GM21576 (cell line): Measurements from ENCODE around the gene HPD.
"Not testable (repeated sequence)": the region's sequence is repeated elsewhere in the genome, so short reads cannot be mapped to it uniquely, and the experiment has no call there.

Experiments
- ATAC-seq: cut with Tn5 transposase; IDR thresholded peaks from one replicate; pipeline ENCODE4 v1.9.1; 2021; ENCODE audit warnings: mild to moderate bottlenecking, moderate library complexity; ENCODE audit not compliant: unreplicated experiment

Gene HPD

GRCh38 chr12:121800694-121801594, 57.7 kb downstream of the HPD start:
- ATAC-seq: no peak

DNA sequence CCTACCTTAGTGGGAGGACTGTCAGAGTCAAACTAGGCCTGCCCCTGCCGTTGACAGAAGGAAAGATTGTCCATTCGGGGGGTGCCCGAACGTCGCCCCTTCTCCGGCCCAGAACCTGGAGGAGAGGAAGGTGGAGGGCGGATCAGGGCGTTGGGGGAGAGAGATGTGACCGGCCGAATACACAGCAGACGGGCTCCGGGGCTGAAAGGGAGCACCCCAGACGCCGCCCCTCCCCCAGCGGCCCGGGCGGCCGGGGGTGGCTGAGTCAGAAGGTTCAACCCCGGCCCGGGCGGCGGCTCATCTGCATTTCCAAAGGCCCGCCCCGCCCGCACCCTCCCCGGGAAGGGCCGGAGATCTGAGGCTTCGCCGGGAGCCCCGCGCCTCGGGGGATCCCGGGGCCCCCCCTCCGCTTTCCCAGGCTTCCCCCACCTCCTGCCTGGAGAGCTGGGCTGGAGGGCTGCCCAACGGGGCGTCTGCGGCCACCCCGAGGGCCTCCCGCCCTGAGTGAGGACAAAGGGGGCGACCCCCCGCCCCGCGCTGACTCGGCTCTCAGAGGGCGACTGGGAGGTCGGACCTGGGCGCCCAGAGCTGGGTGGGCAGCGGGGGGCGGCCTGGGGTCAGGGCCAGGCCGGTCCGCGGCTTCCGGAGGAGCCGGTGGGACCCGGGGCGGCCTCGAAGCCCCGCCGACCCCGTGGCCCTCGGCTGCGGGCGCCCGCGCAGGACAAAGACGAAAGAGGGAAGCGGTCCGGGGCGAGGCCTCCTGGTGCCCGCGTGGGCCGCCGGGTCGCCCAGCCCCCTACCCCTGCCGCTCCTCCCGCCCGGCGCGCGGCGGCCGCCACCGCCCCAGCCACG, 58.6 kb downstream of the HPD start:
- no peak for ATAC-seq

DNA sequence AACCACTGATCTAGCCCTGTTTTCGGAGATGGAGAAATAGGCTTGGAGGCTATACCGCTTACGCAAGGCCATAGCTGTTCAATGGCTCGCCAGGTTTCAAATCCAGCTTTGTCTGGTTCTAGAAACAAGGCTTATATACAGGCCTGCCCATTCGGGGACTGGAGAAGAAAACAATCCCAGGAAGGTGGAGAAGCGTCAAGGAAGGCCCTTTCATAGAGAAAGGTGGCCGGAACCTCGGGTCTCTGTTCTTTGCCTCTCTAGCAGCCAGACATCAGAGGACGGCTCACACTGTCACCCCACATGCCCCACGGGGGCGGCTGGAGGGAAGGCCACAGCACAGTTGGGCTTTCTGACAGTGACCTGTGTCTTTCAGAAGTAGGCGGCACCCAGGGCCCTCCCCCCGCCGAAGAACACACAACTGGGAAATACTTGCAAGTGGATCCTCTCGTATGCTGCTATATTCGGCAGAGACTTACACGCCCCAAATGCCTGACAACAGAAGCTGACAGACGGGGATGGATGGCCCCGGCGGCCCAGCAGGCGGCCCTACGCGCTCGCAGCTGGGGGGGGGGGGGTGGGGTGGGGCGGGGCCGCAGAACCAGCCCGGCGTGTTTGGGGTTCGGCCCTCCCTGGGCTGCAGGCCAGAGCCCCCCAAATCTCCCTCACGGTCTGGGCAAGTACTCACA, 59.4 kb downstream of the HPD start:
- no peak for ATAC-seq

DNA sequence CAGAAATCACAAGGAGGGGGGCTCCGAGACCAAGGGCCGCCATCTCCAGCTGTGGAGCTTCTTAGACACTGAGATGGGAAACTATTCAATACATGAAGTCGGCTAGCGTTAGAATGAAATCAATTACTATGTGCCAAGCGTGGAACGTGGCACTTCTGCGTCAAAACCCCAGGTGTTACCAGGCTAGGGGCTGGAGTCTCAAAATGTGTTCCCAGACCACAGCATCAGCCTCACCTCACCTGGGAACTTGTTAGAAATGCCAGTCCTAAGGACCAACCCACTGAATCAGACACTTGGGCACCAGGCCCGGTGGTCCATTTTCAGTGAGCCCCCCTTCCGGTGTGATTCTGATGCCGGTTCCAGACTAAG, 59.9 kb downstream of the HPD start:
- no peak for ATAC-seq

GRCh38 chr12:121797937-121798786, 60.5 kb downstream of the HPD start:
- no peak for ATAC-seq

- no peak for ATAC-seq
Observed at GRCh38 chr12:121796855-121797751, 61.6 kb downstream of the HPD start.

DNA sequence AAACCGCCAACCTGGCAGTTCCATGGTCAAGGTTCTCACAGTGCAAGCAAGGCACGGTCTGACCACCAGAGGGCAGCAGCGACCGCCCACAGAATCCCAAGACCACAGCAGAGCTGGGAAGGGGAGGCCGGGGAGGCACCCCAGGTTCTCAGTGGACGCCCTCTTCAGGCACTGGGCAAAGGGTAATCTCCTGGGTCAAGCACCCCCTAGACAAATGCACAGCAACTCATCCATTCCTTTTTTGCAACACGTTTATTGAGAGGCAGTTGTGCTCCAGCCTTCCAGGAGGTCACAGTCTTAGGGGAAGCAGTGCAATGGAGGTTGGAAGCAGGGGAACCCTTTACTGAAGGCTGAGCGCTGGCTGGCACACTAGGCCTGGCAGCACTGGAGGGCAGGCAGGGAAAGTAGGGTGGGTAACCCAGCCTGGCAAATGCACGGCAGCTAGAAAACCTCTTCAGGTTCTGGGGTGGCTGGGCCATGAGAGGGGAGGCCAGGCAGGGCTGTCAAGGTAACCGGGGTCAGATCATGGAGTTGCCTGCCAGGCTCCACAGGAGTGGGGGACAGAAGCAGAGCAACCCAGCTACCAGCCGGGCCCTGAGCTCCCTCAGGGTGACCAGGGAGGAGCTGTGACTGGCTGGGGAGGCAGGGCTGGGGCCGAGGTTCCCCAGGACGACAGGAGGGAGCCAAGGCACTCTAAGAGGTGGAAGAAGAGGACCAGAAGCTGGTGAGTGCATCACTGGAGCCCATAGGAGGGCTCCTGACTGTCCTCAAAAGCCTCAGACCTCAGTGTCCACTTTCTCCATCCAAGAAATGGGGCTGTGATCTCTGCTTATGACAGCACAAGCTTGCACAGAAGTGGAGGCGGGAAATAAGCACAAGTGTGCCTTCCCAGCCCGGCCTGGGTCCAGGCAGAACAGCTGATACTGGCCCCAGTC, 63.4 kb downstream of the HPD start:
- ATAC-seq: peak; percentile 24

GRCh38 chr12:121794534-121795033, 64.1 kb downstream of the HPD start:
- peak; percentile 1 for ATAC-seq

DNA sequence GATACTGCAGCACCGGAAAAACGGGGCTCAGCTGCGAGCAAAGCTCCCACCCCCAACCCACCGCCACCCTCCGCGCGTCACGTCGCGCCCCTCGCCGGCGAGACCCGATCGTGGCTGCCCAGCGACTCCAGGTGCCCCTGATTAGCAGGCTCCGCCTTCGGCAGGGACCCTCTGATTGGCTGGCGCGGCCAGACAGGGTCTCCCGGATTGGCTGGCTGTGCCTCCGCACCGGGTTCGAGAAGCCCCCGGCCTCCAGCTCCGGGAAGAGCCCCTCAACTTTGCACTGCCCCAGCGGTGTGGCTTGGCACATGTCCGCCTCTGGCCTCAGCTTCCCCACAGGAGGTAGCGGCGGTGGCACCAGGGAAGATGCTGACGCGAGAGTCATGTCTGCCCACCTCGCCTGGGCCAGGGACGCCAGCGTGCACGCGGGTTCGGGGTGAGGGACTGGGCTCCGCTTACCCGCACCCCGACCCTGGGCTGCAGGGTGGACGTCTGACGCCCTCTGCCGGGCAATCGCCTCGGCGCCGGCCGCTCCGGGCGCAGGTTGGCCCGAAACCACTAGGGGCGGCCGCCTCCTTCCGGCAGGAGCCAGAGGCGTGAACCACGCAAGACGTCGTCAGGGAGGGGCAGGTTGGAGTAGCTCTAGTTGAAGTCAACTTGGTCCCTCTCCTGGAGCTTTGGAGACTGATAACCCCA, 64.7 kb downstream of the HPD start:
- peak; percentile 39 for ATAC-seq

GRCh38 chr12:121793440-121793837, 65.2 kb downstream of the HPD start, which contains the start of gene RHOF:
Gene RHOF (minus strand): TSS chr12:121793688. CDS start chr12:121793633, 55 bp downstream.
- ATAC-seq: no peak

- no peak for ATAC-seq
Observed at GRCh38 chr12:121792607-121793439, 65.8 kb downstream of the HPD start.

GRCh38 chr12:121791671-121792551, 66.7 kb downstream of the HPD start:
- ATAC-seq: no peak

DNA sequence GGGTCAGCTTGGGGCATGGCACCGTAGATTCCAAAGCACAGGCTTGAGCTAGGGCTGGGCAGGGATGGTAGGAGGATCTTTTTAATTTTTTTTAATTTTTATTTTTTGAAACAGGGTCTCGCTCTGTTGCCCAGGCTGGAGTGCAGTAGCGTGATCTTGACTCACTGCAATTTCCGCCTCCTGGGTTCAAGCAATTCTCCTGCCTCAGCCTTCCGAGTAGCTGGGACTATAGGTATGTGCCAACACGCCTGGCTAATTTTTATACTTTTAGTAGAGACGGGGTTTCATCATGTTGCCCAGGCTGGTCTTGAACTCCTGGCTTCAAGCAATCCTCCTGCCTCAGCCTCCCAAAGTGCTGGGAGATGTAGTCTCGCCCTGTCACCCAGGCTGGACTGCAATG, 67.9 kb downstream of the HPD start:
- ATAC-seq: not testable (repeated sequence)

- peak; percentile 38 for ATAC-seq
Observed at GRCh38 chr12:121789800-121790728, 68.6 kb downstream of the HPD start.
